Measurements from ENCODE around the gene FIGN. TPM values are rescaled to one million over a fixed set of nuclear protein-coding genes. Genes with fewer than 3 reads are reported as not detected.

Gene FIGN
- total and polyA plus RNA-seq, 9 of the 15 experiments (the other 6 are each of a cell fraction or from before 2014, with no cell fraction given): 0.02 TPM; not detected in 8

DNA sequence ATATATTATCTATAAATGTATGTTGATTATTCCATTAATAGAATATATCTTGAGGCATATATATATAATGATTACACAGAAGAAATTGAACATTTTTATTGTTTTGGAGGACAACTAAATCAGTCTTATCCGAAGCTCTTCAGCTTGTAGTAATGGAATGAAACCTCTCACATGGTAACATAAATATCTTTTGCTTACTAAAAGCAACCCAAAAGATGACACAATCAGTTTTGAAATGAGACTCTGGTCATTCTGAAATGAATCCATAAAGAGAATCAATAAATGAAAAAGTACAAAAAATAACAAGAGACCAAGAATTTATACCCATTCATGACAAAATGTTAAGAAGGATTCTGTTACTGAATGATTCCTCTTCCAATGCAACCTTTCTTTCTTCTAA lies 110.2 kb downstream of the FIGN start (continued):
- no peak for TF ChIP-seq PHF20 (IDR thresholded peaks at IDR 0.05; ENCODE audit: partially characterized antibody)

DNA sequence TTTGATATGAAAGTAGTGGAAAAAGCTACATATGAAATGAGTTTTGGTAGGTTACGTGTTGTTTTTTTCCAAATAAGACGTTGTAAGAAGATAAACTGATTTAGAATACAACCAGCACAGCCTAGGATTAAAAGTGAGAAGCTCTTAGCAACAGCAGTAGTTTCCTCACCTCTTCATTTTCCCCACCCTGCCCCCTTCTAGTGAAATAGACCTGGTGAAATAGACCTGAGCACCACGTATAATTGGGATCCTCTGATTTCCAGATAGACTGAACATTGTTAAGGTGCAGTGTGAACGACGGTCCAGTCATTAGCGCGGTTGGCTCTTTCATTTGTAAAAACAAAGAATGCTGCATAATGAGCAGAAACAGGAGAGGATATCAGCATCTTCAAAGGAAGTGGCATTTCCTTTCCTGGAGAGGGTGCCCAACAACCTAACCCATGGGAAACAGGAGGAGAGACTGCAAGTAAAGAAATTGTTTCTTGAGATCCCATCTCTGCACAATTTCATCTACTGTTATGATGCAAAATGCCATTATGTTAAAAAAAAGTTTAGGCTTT lies 114.3 kb downstream of the FIGN start:
- Histone ChIP-seq H3K79me2 (ENCODE audit: control insufficient read depth, insufficient read depth, low read length) (no peaks in the 10 kb centered on the region), H3K9me1 (ENCODE audit: control insufficient read depth, insufficient read depth, low read length) (no peaks in the 10 kb centered on the region), H3K4me2 (ENCODE audit: insufficient read depth, low read length) (no peak overlapping the region), H3K27me3 (ENCODE audit: control insufficient read depth in 2 of 2, insufficient read depth in 2 of 2, low read length in 2 of 2) (no peaks in the 10 kb centered on the region), H2AFZ (ENCODE audit: low read depth, low read length) (no peak overlapping the region), H3K27ac (ENCODE audit: extremely low read depth, low read depth, low read length) (no peak overlapping the region), H3K36me3 (ENCODE audit: control insufficient read depth, insufficient read depth, low read length) (no peaks in the 10 kb centered on the region), H3K4me3 (no peak overlapping the region), H3K9ac (ENCODE audit: insufficient read depth in 1 of 2, low read depth in 2 of 2, low read length in 2 of 2) (no peak overlapping the region), H3K9me3 (replicated peaks; ENCODE audit: control insufficient read depth, insufficient read depth, low read depth, low read length) (no peaks in the 10 kb centered on the region; the same call in 1 of the 2 replicates), H4K20me1 (replicated peaks; ENCODE audit: control insufficient read depth, insufficient read depth, low read length) (no peaks in the 10 kb centered on the region), H3K4me1 (replicated peaks in 1 of 2; ENCODE audit: control insufficient read depth in 2 of 2, insufficient read depth in 2 of 2, low read length in 2 of 2) (no peaks in the 10 kb centered on the region)
- in situ Hi-C loops (cut with MboI) (no loop called here), intact Hi-C loops (cut with micrococcal nuclease) (no loop called here)
- WGBS (ENCODE audit: insufficient coverage, low coverage, missing lambda C conversion rate): 2% methylated on average over 7 of the region's 7 CpGs
- FAIRE-seq: no peak
- no TSS peak for BruUV-seq (replicated peaks)
- ChIA-PET CTCF (ENCODE audit: low intra/inter-chr PET ratio) (no interaction called here), POLR2A (no interaction called here)
- ATAC-seq: no peak
- no peak for TF ChIP-seq ZNF3 (CRISPR knock-in tag; IDR thresholded peaks at IDR 0.05)
- no peak for TF ChIP-seq YY1 (IDR thresholded peaks at IDR 0.05; ENCODE audit: borderline replicate concordance in 1 of 3, control insufficient read depth in 1 of 3, extremely low read depth in 1 of 3, insufficient read depth in 3 of 3, insufficient read length in 1 of 3, insufficient replicate concordance in 2 of 3, low read depth in 1 of 3, low read length in 2 of 3)
- TF ChIP-seq SRF (CRISPR knock-in tag; IDR thresholded peaks at IDR 0.05): no peak
- TF ChIP-seq TGIF2 (CRISPR knock-in tag; IDR thresholded peaks at IDR 0.05): no peak
- no peak for TF ChIP-seq THAP7 (CRISPR knock-in tag; IDR thresholded peaks at IDR 0.05)
- TF ChIP-seq HDAC6 (IDR thresholded peaks at IDR 0.05; ENCODE audit: low read depth, low read length): no peak
- no peak for TF ChIP-seq POU5F1 (IDR thresholded peaks at IDR 0.05; ENCODE audit: borderline replicate concordance, low read depth, low read length, partially characterized antibody)
- no peak for DNase-seq (ENCODE audit: extremely low read depth in 1 of 4, low spot score in 3 of 4)

All from K562 (cell line).